T-helper 2 cell treated with Interferon-gamma antibody and Interleukin-4, amounts not matched to agents 100 ng/mL and 5 ng/mL, for 36 hours (primary cell): ENCODE measurements around the gene NCOA4. TPM values are rescaled to one million over a fixed set of nuclear protein-coding genes. Genes with fewer than 3 reads are reported as not detected.
"Not testable (repeated sequence)": the region's sequence is repeated elsewhere in the genome, so short reads cannot be mapped to it uniquely, and the experiment has no call there.

ENCODE experiments used
- intact Hi-C: fragments of 100-400 bp; cut with micrococcal nuclease; formaldehyde crosslinking; loops from one replicate; pipeline ENCODE4 v1.15.1; 2023
- total RNA-seq: library from RNA; stranded (reverse); gene quantifications from 2 replicates; pipeline ENCODE4 v1.2.3, GENCODE V29; 2022

Gene NCOA4
- total RNA-seq, 1 donor from 2014 or later = 132 TPM

DNA sequence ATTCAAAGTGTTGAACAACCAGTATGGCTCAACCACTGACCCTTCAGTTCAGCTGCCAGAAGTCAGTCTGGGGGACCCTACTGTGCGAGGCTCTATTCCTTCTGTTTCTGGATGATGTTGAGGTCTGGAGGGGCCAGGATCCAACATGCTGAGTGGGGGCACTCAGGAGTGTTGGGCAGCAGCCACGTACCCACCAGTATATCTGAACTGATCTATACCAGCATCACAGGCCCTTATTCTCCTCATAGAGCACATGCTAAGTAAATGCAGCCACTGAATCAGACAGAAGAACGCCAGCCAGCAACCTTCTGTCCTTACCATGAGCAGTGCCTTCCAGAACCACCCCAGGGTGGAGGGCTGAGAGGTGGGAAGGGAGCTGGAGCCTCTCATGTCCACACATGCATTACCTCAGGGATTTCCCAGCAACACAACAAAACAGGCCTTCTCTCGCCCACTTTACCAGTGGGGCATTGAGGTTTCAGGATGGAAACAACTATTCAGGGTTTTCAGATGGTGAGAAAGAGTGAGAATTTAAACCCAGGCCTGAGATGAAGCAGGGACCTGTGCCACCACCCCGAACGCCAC is 22.5 kb upstream of the NCOA4 start:
- intact Hi-C loops = no loop called here

DNA sequence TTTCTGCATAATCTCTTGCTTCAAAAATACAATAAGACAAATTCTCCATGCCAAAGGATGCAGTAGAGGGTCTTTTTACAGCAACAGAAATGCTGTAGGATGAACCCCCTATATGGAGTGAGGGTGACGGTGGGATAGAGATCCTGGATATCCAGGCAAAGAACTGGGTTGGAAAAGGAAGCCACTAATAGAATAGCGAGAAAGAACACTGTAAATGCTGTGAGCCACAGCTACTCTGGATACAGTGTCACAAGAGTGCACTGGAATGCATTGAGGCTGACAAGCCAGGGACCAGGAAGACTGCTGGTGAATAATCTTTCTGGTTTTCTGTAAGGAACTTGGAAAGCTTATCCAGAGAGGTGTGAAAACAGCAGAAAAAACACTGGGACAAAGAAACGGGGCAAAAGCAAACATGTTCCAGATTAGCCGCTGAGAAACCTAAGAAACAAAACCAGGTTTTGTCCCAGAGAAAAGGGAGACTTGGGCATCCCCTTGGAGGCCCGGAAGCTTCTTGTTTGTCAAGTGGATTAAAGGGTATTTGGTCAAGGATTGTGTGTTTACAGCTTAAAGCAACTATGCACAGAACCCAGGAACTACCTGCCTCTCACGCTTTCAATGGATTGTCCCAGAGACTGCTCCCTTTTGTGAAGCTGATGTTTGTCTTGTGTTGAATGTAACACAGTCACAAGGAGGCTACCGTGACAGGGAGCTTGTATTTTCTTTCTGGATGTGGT is 21.8 kb upstream of the NCOA4 start:
- intact Hi-C loops = no loop called here

DNA sequence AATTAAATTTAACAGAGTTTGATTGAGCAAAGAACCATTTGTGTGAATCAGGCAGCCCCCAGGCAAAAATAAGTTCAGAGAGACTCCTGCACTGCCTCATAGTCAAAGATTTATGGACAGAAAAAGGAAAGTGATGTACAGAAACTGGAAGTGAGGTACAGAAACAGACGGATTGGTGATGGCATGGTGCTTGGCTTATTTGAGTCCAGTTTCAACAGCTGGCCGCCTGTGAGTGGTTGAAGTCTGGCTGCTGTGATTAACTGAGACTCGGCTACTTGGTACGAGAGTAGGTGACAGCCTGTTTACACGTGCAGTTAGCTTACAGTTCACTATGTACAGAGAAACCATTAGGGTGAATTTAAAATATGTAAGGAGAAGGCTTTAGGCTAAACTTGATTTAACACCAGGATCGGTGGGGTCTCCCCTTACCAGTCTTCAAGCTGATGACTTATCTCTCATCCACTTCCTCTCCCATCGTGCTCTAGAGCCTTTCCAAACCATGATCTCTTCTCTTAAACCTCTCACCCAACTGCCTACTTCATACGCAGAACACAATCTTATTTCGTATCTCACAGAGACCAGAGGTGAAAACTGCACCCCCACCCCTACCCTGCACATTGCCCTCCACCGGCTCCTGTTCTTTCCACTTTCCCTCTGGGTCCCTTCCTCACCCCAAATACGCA is 20.7 kb upstream of the NCOA4 start:
- intact Hi-C loops = no loop called here

DNA sequence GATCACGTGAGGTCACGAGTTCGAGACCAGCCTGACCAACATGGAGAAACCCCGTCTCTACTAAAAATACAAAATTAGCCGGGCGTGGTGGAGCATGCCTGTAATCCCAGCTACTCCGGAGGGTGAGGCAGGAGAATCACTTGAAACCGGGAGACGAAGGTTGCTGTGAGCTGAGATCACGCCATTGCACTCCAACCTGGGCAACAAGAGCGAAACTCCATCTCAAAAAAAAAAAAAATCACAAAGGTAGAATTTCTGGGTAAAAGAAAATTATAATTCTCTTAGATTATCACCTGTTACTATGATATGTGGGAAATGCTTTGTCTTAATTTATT is 19.0 kb upstream of the NCOA4 start:
- intact Hi-C loops = not testable (repeated sequence)

DNA sequence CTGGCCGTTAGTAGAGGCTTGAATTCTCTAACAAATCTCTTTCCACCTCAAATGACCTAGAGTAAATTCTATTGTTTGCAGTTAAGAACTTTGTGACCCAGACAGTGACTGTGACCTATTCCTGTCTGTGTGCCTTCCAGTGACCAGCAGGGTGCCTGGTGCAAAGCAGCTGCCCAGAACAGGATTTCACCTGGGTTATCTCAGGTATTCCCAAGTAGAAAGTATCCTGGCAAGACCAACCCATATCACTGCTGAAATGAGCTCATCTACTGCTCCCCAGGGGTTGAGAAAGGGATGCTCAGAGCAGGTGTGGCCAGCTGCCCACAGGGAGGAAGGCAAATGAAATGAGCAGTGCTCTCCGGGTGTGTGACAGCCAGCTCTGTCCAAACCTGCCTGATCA is 17.7 kb upstream of the NCOA4 start:
- intact Hi-C loops = no loop called here

DNA sequence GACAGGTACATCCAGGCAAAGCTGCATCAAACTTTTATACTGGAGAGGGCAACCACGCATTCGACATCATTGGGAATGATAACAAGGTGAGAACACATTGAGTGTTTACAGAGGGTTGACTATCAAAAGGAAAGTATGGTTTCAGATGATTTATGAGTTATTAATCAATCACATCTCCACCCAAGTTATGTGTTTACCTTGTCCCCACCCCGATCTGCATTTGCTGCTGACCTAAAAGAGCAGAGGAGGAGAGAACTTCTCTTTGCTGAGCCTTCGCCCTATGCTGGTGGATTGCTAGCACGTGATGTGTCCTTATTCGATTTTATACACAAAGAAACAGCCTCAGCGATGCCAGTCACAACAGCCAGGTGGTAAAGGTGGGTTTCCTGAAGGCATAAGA is 15.8 kb upstream of the NCOA4 start, which contains the start of gene MSMB:
Gene MSMB, minus strand, starts transcription at position 9 of the 400 bp plus-strand sequence. CDS start 32 bp downstream, outside the sequence.
- intact Hi-C loops = no loop called here

DNA sequence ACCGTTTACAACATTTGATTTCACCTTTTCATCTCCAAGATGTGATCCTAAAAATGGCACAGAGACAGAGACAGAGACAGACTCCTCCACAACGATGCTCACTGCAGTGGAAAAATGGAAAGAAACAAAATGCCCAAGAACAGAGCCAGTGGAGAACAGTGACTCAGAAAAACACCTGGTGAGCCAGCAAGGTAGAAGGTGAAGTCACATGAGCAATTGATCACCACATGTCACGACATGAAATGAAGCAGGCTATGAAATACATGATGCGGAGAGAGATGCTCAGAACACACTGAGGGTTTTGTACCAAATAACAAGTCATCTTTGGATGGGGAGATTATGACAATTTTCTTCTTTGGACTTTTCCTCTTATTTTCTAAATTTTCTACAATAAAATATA is 12.1 kb upstream of the NCOA4 start:
- intact Hi-C loops = no loop called here

DNA sequence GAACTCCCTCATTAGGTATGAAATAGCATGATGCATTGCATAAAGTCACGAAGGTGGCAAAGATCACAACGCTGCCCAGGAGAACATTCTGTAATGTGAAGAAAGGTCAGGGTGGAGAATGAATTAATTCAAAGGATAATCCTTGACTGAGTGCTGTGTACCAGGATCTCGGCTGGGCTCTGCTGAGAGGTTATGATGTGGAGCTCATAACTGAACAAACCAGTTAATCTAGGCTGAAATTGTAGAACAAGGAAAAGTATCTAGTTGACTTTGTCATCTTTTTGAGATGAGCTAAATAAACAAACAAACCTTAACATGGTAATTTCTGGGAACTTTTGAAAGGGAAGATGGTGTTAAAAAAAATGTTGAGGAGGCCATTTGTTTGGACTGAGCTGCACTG is 9.6 kb upstream of the NCOA4 start:
- intact Hi-C loops = no loop called here

DNA sequence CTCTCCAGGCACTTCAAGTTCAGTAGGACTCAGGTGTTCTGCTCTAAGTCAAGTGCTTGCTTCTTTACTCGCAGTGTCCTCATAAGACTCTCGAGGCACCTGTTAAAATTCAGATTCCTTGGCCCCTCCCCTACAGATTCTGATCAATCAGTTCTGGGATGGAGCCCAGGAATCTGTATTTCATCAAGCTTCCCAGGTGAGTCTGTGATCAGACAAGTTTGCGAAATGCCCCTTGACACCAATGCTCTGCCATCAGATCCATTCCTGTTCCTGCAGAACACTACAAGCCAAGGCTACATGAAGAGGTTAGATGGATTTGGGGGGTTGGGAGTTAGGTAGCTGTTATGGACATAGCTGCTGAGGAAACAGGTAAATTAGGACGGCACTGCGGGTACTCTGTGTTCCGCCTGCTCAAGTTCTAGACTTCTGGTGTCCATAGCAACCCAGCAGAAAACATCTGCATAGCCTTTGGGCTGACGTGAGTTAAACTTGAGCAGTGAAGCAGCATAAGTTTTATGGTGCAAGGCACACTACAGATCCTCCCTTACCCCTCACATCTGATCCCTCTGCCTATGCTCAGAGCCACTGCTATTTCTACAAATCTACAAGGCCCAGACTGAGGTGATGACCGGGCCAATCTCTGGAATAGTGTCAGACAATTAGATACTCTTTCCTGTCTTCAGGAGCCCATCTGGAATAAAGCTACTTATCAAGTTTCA is 6.8 kb upstream of the NCOA4 start:
- intact Hi-C loops = loop anchor here (10.0 kb wide), 2 partner anchors 58 to 248 kb away; partner anchors contain the start of gene ANTXRL

DNA sequence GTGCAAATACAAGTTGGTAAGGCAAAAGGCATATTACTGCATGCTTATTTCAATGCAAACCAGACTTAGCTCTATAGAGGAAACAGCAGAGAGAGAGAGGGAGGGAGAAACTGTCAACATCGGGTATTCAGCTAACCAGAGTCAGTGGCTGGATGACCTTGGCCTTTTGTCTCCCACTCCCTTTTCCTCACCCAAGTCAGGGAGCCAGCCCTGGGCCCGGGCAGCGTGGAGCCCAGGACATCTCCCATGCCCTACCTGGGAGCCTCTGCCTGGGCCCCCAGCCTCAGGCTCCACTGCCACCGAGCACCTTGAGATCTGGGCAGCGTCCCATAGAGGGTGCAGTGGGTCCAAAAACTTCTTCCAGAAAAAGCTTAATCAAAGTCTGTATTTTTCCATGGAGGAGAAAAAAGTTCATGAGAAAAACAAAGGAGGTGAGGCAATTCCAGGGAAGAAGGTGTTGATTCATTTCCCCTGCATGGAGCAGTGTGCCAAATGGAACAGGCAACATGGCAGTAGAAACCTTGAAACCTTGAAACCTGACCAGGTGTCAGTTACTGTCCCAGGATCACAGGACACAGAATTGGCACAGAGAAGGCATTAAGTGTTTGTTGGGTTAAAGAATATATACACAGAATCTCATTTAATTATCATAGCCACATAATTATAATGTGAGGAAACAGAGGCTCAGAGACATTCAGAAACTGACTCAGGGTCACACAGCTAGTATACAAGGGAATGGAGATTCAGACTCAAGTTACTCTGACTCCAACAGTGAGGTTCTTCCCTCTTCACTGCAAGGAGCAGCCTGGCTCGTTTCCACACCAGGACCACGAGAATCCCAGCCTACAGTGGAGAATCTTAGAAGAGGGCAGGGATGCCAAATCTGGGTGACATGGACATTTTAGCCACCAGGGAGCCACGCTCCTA is 5.8 kb upstream of the NCOA4 start:
- intact Hi-C loops = loop anchor here (10.0 kb wide), 2 partner anchors 59 to 249 kb away; partner anchors contain the start of gene ANTXRL

DNA sequence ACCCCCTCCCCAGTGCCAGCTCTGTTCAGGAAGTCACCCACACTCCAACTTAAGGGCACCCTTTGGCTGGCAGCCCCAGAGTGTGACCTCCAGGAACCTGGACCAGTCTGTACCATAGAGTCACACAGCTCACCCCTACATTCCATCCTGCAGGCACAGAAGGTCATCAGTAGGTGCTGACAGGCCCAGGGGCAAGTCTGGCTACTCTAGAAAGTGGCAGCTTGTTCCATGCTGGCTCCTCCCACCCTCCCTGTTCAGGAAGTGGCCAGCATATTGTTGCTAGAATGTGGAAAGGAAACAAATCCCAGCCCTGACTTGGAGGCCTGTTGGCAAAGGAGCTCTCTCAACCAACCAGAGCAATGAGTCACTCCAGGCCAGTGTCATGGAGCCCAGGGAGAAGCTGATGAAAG is 3.2 kb upstream of the NCOA4 start:
- intact Hi-C loops = loop anchor here (10.0 kb wide), 2 partner anchors 61 to 251 kb away; partner anchors contain the start of gene ANTXRL

DNA sequence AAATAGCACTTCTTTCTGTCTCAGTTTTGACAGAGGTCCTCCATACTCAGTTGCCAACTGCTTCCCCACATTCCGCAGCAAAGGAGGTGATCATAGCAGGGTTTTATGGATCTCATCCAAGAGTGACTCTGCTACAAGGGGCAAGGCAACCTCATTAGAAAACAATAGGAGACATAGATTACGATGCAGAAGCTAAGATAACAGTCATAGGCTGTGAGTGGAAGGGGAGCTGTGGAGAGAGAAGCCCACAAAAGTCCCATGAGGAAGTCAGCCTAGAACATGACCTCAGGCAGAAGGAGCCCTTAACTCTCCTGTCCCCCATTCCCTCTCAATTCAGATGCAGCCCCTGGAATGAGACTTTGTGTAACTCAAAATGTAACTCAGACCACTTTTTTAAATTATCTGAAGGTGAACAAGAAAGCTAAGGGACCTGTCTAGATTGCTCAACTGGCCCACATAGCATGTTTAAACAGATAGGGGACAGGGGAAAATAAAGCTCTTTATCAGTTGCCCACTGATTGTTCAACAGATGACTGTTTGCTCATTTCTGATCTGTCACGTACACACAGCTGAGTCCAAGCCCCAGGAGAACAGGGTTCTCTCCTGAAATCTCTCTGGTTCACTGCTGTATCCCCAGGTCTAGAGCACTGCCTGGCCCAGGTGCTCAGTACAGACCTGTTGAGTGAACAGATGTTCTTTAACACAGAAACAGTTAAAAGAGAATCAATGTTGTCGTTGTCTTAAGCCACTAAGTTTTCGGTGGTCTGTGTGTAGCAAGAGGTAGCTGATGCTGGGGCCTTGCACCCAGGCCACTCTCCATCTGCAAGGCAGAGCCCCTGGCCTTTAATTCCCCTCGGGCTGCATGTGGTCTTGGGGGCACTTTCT is 1.5 kb upstream of the NCOA4 start:
- intact Hi-C loops = loop anchor here (10.0 kb wide), 2 partner anchors 63 to 253 kb away; partner anchors contain the start of gene ANTXRL

DNA sequence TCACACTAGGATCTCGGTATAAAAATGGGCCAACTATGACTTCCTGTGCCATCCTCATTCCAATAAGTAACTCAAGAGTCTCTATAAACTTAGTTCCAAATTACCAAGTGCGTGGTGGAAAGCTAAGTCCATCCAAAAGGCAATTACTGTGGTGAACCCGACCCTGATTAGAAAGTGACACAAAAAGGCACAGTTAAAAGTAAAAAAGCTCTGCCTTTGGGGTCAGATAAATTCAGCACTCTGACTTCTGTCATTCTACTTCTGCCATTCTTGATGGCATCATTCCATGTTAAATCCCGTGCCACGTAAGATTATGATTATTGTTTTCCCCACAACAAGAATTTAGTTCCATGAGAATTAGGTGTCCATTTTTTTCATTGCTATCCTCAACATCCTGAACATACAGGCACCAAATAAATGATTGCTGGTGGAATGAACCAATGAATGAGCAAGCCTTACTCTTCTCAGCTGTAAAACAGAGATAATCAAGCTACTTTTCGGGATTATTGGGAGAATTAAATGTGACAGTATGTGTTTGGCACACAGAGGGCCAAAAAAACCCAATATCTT is 877 bp downstream of the NCOA4 start:
- intact Hi-C loops = loop anchor here (2.0 to 10.0 kb wide), 5 partner anchors 57 to 795 kb away; partner anchors contain the start of genes ANTXRL, TIMM23 and ZFAND4

DNA sequence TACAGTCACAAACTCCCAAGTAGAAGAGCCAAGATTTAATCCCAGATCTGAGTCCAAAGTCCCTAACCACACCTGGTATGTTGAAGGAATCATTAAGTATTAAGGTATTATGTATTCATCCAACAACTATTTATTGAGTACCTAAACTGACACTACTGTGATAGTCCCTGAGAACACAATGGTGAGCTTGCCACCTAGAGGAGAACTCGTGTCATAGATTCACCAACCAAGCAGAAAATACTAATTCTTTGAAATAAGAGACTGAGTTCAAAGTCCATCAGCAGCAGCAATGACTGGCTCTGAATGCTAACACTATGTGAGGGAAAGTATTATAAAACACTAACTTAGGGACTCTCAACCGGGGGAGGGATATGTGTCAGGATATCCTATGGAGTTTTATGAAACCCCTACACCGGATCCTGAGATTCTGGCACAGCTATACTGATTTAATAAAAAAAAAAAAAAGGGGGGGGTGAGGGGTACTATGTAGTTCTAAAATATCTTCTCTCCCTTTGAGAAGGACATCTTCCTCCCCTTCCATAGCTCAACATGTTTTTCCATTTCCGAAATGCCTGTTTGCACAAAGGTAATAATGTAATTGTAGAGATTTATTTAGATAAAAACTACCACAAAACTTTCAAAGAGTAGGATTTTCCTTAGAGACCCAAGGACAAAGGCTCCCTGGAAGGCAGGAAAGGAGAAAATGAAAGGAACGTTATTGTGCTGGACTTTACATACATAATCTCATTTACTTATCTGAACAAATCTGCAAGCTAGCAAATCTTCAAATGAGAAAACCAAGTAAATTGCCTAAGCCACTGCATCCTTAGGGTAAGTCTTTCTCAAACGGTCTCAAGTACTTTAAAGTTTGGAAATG is 1.6 kb downstream of the NCOA4 start:
- intact Hi-C loops = loop anchor here (2.0 to 10.0 kb wide), 3 partner anchors 56 to 794 kb away; partner anchors contain the start of genes TIMM23 and ZFAND4

DNA sequence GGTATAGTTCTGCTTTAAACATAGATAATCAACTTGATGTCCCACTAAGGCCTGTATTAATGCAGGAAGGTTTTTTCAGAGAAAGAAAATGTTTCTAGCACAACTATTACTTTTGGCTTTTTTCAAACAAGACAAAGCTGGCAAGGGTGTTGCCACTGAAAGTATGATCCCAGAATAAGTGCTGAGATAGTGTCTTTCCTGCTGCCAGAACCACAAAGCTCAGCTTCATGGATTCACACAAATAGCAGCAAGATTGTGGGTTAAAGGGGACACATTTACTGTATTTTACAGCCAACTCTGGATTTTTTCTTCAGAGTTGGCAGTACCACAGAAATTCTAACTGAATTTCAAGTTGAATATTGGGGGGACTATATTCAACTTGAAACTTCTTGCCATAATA is 4.3 kb downstream of the NCOA4 start:
- intact Hi-C loops = loop anchor here (10.0 kb wide), 2 partner anchors 351 to 791 kb away; partner anchors contain the start of gene ZFAND4

DNA sequence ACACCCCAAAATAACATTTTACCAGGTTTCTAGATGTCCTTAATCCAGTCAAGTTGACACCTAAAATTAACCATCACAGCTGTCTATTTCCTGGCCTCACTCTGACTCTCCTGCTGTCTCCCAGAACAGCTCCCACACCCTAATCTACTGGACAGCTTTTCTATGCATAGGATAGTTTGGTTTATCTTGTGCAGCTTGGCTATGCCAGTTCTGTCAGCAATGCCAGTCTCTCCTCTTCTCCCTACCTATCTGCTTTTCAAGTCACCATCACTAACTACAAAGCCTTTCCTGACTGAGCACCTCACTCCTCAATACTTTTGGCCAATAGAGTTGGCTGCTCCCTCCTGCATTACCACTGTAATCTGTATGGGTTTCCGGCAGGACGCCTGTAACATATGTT is 5.0 kb downstream of the NCOA4 start:
- intact Hi-C loops = loop anchor here (10.0 kb wide), 2 partner anchors 351 to 791 kb away; partner anchors contain the start of gene ZFAND4

DNA sequence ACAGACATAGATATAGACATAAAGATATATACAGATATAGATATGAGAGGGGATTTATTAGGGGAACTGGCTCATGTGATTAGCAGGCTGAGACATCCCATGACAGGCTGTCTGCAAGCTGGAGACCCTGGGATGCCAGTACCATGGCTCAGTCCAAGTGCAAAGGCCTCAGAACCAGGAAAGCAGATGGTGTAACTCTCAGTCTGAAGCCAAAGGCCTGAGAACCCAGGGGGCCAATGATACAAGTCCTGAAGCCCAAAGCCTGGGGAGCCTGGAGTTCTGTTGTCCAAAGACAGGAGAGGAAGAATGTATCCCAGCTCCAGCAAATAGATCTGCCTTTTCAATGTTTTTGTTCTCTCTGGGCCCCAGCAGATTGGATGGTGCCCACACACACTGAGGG is 5.5 kb downstream of the NCOA4 start:
- intact Hi-C loops = loop anchor here (10.0 kb wide), 2 partner anchors 350 to 790 kb away; partner anchors contain the start of gene ZFAND4
